GM12878 (cell line): ENCODE results near the gene GIGYF2. TPM values are rescaled to one million over a fixed set of nuclear protein-coding genes. Genes with fewer than 3 reads are reported as not detected.

ENCODE experiments used
- ATAC-seq: fragments of 200-7000 bp; cut with Tn5 transposase; 3 replicates; pipeline ENCODE4 v1.9.1; 2020; ENCODE audit warnings: mild to moderate bottlenecking, moderate library complexity
- BruUV-seq: library from RNA; stranded (reverse); fragments of 400-500 nt; replicated peaks from 2 replicates; lab custom pipeline; 2021; lab: Mats Ljungman, UMichigan
- CTCF ChIA-PET: fragments of 300-600 bp; sonication (Branson Sonifier 250); formaldehyde crosslinking; extraction: SDS; loops from one replicate; lab custom pipeline; 2021; ENCODE audit warnings: inconsistent platforms; lab: Yijun Ruan, JAX
- POLR2A ChIA-PET: fragments of 350-600 bp; formaldehyde crosslinking; extraction: SDS; loops from one replicate; lab custom pipeline; 2021; ENCODE audit warnings: inconsistent platforms; lab: Charles Lee
- RAD21 ChIA-PET: fragments of 300-600 bp; sonication (Branson Sonifier 250); formaldehyde crosslinking; loops from one replicate; lab custom pipeline; 2023; ENCODE audit warnings: antibody characterized with exemption; ENCODE audit not compliant: unreplicated experiment; lab: Charles Lee
- SMC1A ChIA-PET: fragments of 300-600 bp; sonication (Branson Sonifier 250); formaldehyde crosslinking; loops from one replicate; lab custom pipeline; 2023; ENCODE audit not compliant: unreplicated experiment, uncharacterized antibody; lab: Charles Lee
- DNase-seq: peaks from one replicate; pipeline ENCODE4 v3.0.0-alpha.2; 2011; ENCODE audit warnings: low read depth, low spot score
- FAIRE-seq: peaks from 3 replicates; lab custom pipeline; 2011; peaks lifted over from hg19 to GRCh38; lab: Jason Lieb, UNC
- H2AFZ ChIP-seq: 2 replicates; pipeline ENCODE4 v1.6.0; 2011; ENCODE audit warnings: low read depth, low read length, control low read depth; ENCODE audit not compliant: control insufficient read depth
- H3K27ac ChIP-seq: 2 replicates; pipeline ENCODE4 v1.5.1; 2011; ENCODE audit warnings: control low read depth; ENCODE audit not compliant: control insufficient read depth, insufficient read depth
- H3K27me3 ChIP-seq, 2 experiments: replicated peaks in 1 of 2; 2 replicates each; pipeline versions ENCODE4 v1.6.0 to v1.6.1; 2011; ENCODE audit warnings: low read length in 1 of 2; ENCODE audit not compliant: control insufficient read depth in 2 of 2, insufficient read depth in 2 of 2
- H3K36me3 ChIP-seq, 2 experiments: 2 replicates each; pipeline ENCODE4 v1.5.1; 2011; ENCODE audit warnings: low read length in 1 of 2; ENCODE audit not compliant: control insufficient read depth in 2 of 2, insufficient read depth in 2 of 2
- H3K4me1 ChIP-seq: 2 replicates; pipeline ENCODE4 v1.6.1; 2011; ENCODE audit warnings: mild to moderate bottlenecking, low read length, moderate library complexity, mixed read lengths; ENCODE audit not compliant: control insufficient read depth, insufficient read depth
- H3K4me2 ChIP-seq: 2 replicates; pipeline ENCODE4 v1.6.0; 2011; ENCODE audit warnings: control low read depth; ENCODE audit not compliant: control insufficient read depth, insufficient read depth
- H3K4me3 ChIP-seq: fragments of 200-600 bp; sonication (generic); 2 replicates; pipeline ENCODE4 v1.5.1; 2016
- H3K79me2 ChIP-seq: 2 replicates; pipeline ENCODE4 v1.6.0; 2011; ENCODE audit warnings: low read length; ENCODE audit not compliant: control insufficient read depth, insufficient read depth
- H3K9ac ChIP-seq: 2 replicates; pipeline ENCODE4 v1.8.0; 2011; ENCODE audit warnings: low read length, control low read depth, mixed read lengths; ENCODE audit not compliant: control insufficient read depth, insufficient read depth
- H3K9me3 ChIP-seq: replicated peaks from 3 replicates; pipeline ENCODE4 v1.5.1; 2011; ENCODE audit warnings: mild to moderate bottlenecking, low read length; ENCODE audit not compliant: control insufficient read depth, insufficient read depth
- H4K20me1 ChIP-seq: 2 replicates; pipeline ENCODE4 v1.6.0; 2011; ENCODE audit not compliant: control insufficient read depth, insufficient read depth
- ATF7 ChIP-seq: fragments of 450-650 bp; IDR thresholded peaks from 2 replicates; pipeline ENCODE4 v1.6.1; 2016; ENCODE audit warnings: low read depth, mild to moderate bottlenecking
- CREB1 ChIP-seq: IDR thresholded peaks from 2 replicates; pipeline ENCODE4 v1.6.1; 2012; ENCODE audit warnings: low read depth, mild to moderate bottlenecking, inconsistent platforms
- EP300 ChIP-seq, 2 experiments: fragments of 150-350 bp in 1 of 2; IDR thresholded peaks; 2 replicates each; pipeline ENCODE4 v1.6.1; 2011 to 2012; ENCODE audit warnings: low read depth in 2 of 2, low read length in 2 of 2, borderline replicate concordance in 1 of 2, improper control_type of control experiment in 1 of 2, inconsistent platforms in 1 of 2; ENCODE audit not compliant: control insufficient read depth in 1 of 2
- GATAD2B ChIP-seq: fragments of 450-650 bp; conservative IDR thresholded peaks from 2 replicates; pipeline ENCODE4 v1.6.1; 2017; ENCODE audit warnings: low read depth, mild to moderate bottlenecking, moderate library complexity
- MEF2B ChIP-seq: fragments of 450-650 bp; IDR thresholded peaks from 2 replicates; pipeline ENCODE4 v1.6.1; 2018; ENCODE audit warnings: mild to moderate bottlenecking, moderate library complexity; ENCODE audit not compliant: partially characterized antibody, poor library complexity, severe bottlenecking
- MTA3 ChIP-seq: IDR thresholded peaks from 2 replicates; pipeline ENCODE4 v1.6.1; 2012; ENCODE audit warnings: low read length, inconsistent platforms, borderline replicate concordance
- NR2F1 ChIP-seq: fragments of 450-650 bp; conservative IDR thresholded peaks from 2 replicates; pipeline ENCODE4 v1.6.1; 2017; ENCODE audit warnings: mild to moderate bottlenecking
- POLR2AphosphoS5 ChIP-seq: IDR thresholded peaks from 2 replicates; pipeline ENCODE4 v1.6.1; 2011; ENCODE audit warnings: mild to moderate bottlenecking, low read length, inconsistent platforms
- TARDBP ChIP-seq: IDR thresholded peaks from 2 replicates; pipeline ENCODE4 v1.6.1; 2016; ENCODE audit warnings: borderline replicate concordance
- ZSCAN29 ChIP-seq: fragments of 450-650 bp; IDR thresholded peaks from 2 replicates; pipeline ENCODE4 v1.6.1; 2017; ENCODE audit warnings: mild to moderate bottlenecking, moderate library complexity
- WGBS: methylation state at CpG from one replicate; pipeline ENCODE4 v1.1.6; 2016; ENCODE audit warnings: low lambda C conversion rate; ENCODE audit not compliant: insufficient replicate concordance, insufficient coverage; ENCODE audit errors: missing lambda C conversion rate; 5-methylcytosine and 5-hydroxymethylcytosine counted together
- in situ Hi-C: fragments of 300-500 bp; cut with MboI; formaldehyde crosslinking; loops from 9 replicates; pipeline ENCODE4 v1.14.3; 2018; ENCODE audit warnings: mixed read lengths
- intact Hi-C: fragments of 100-400 bp; cut with micrococcal nuclease; formaldehyde crosslinking; loops from one replicate; pipeline ENCODE4 v1.14.2; 2022; ENCODE audit not compliant: unreplicated experiment
- polyA plus RNA-seq, 11 experiments: library from polyadenylated mRNA; depleted of rRNA in 4 of 11; unstranded in 6 of 11; stranded (reverse) in 5 of 11; fragments of >200 nt; fragmentation: Nextera tagmentation in 4 of 11; fragmentation: Illumina TruSeq in 1 of 11; extraction: Ambion mirVana in 4 of 11; extraction: Trizol in 1 of 11; gene quantifications; 1 replicate in 1 of 11; 2 replicates in 10 of 11; pipeline versions ENCODE4 v1.2.1 to v1.2.3, GENCODE V29; 2011 to 2016; ENCODE audit warnings: inconsistent platforms in 2 of 11, missing spikeins in 2 of 11, low read depth in 1 of 11
- total RNA-seq, 4 experiments: library from RNA; depleted of rRNA in 3 of 4; stranded (reverse); fragments of >200 nt in 3 of 4; fragmentation: Illumina TruSeq in 1 of 4; extraction: Trizol in 1 of 4; gene quantifications; 2 replicates each; pipeline versions ENCODE4 v1.2.1 to v1.2.3, GENCODE V29; 2013 to 2021

GIGYF2 gene
- total and polyA plus RNA-seq, 10 of the 15 experiments (the other 5 are each of a cell fraction or from before 2014, with no cell fraction given) = 12.2 to 47.2 (median 39.0) TPM

DNA sequence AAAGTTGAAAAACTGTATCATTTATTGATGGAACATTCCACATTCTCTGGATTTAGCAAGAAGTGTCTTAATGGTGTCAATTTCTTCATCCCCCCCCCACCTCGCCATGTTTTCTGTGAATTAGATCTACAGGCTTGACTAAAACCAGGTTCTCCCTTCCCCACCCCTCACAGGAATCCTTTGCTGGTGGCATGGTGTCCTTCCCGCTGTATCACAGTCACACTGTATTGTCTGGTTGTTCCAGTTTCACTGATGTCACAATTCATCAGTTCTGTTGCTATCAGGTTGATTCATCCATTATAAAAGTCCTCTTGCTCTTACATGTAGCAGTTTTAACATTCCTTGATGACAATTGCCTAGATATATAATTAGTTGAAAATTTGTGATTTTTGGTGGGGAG is 166.9 kb downstream of the GIGYF2 start:
- no peak for ATAC-seq
- in situ Hi-C loops (no loop called here), intact Hi-C loops (no loop called here)
- TF ChIP-seq NR2F1 = no peak
- no peak for TF ChIP-seq ATF7
- TF ChIP-seq EP300 (IDR thresholded peaks at IDR 0.05; ENCODE audit: borderline replicate concordance in 1 of 2, control insufficient read depth in 1 of 2, low read depth in 2 of 2, low read length in 2 of 2) = no peak
- no peak for TF ChIP-seq CREB1
- no peak for TF ChIP-seq POLR2AphosphoS5
- TF ChIP-seq ZSCAN29 = no peak
- no peaks in the 10 kb centered on the region for H3K9me3 ChIP-seq
- no peak overlapping the region for H2AFZ ChIP-seq
- ChIA-PET CTCF (interaction anchor here (1.1 kb wide), 1 partner anchor 10 kb away, joined by 3 read pairs; no protein-coding TSS in a partner anchor), RAD21 (no interaction called here), SMC1A (no interaction called here), POLR2A (no interaction called here)
- H3K79me2 ChIP-seq = no peaks in the 10 kb centered on the region
- WGBS = 92% methylated on average over 2 of the region's 2 CpGs
- peaks cover 1 to 3% of the 10 kb centered on the region in 2 experiments; a peak in 2 of 4 replicates for H3K36me3 ChIP-seq
- no peak overlapping the region for H3K9ac ChIP-seq
- no peak for DNase-seq
- no peaks in the 10 kb centered on the region for H3K4me1 ChIP-seq
- no peak for FAIRE-seq
- no peaks in the 10 kb centered on the region for H3K27me3 ChIP-seq
- H3K4me3 ChIP-seq = no peak overlapping the region
- BruUV-seq = no TSS peak
- no peak overlapping the region for H3K27ac ChIP-seq
- no peaks in the 10 kb centered on the region for H4K20me1 ChIP-seq
- H3K4me2 ChIP-seq = no peak overlapping the region

DNA sequence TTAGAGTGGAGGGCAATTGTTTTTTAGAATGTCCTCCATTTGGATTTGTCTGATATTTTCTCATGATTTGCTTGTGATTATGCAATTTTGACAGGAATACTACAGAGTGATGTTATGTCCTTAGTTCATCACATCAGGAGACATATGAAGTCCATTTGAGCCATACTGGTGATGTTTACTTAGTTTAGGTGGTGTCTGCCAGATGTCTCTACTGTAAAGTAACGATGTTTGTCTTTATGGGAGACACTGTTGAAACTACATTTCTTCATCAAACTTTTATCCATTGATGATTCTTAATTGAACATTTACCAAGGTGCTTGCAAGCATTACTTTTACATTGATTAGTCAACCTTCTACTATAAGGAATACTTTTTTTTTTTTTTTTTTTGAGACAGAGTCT is 168.0 kb downstream of the GIGYF2 start:
- WGBS = 96% methylated on average over 1 of the region's 1 CpG
- H3K27me3 ChIP-seq = no peaks in the 10 kb centered on the region
- SMC1A ChIA-PET = no interaction called here
- no peak overlapping the region for H3K27ac ChIP-seq
- no peaks in the 10 kb centered on the region for H4K20me1 ChIP-seq
- intact Hi-C loops (no loop called here), in situ Hi-C loops (no loop called here)
- TF ChIP-seq MTA3 (no peak), TARDBP (no peak), MEF2B (no peak), GATAD2B (no peak)
- H3K4me2 ChIP-seq = no peak overlapping the region
- DNase-seq (no peak), ATAC-seq (no peak), FAIRE-seq (no peak)
- H3K4me1 ChIP-seq = no peaks in the 10 kb centered on the region
- H3K79me2 ChIP-seq = no peaks in the 10 kb centered on the region
- no peak overlapping the region for H3K9ac ChIP-seq
- CTCF ChIA-PET = interaction anchor here (1.1 kb wide), 1 partner anchor 11 kb away, joined by 3 read pairs; no protein-coding TSS in a partner anchor
- RAD21 ChIA-PET = no interaction called here
- no TSS peak for BruUV-seq
- POLR2A ChIA-PET = interaction anchor here (1.3 kb wide), 1 partner anchor 18 kb away, joined by 3 read pairs; no protein-coding TSS in a partner anchor
- no peaks in the 10 kb centered on the region for H3K9me3 ChIP-seq
- peaks cover 1 to 3% of the 10 kb centered on the region in 2 experiments; a peak in 2 of 4 replicates for H3K36me3 ChIP-seq
- H3K4me3 ChIP-seq = no peak overlapping the region
- no peak overlapping the region for H2AFZ ChIP-seq
